IMR-90 (cell line): Measurements from ENCODE around the gene EIF6. TPM values are rescaled to one million over a fixed set of nuclear protein-coding genes. Genes with fewer than 3 reads are reported as not detected.

Experiments used
- ATAC-seq: fragments of 200-7000 bp; cut with Tn5 transposase; 2 replicates; pipeline ENCODE4 v1.9.1; 2020; ENCODE audit warnings: low read depth, mild to moderate bottlenecking, moderate library complexity
- BruUV-seq: library from RNA; stranded (reverse); fragments of 400-500 nt; replicated peaks from 2 replicates; lab custom pipeline; 2021; lab: Mats Ljungman, UMichigan
- CTCF ChIA-PET: fragments of 300-600 bp; formaldehyde crosslinking; extraction: SDS; loops from one replicate; lab custom pipeline; 2021; ENCODE audit warnings: antibody characterized with exemption; lab: Yijun Ruan, JAX
- POLR2A ChIA-PET: fragments of 300-600 bp; sonication (Branson Sonifier 250); formaldehyde crosslinking; loops from one replicate; lab custom pipeline; 2022; ENCODE audit warnings: antibody characterized with exemption; ENCODE audit not compliant: unreplicated experiment; lab: Charles Lee
- DNase-seq: peaks from one replicate; pipeline ENCODE4 v3.0.0; 2013
- H2AFZ ChIP-seq: replicated peaks from 2 replicates; pipeline ENCODE3; 2013; ENCODE audit warnings: low read length, mild to moderate bottlenecking; ENCODE audit not compliant: poor library complexity
- H2AK5ac ChIP-seq: 2 replicates; pipeline ENCODE4 v1.6.1; 2013; ENCODE audit warnings: low read depth, low read length, inconsistent platforms
- H2AK9ac ChIP-seq: replicated peaks from 2 replicates; pipeline ENCODE3; 2013; ENCODE audit warnings: mild to moderate bottlenecking, low read depth, low read length, moderate library complexity; ENCODE audit not compliant: poor library complexity
- H2BK120ac ChIP-seq: 2 replicates; pipeline ENCODE4 v1.6.1; 2013; ENCODE audit warnings: low read depth, low read length, inconsistent platforms
- H2BK15ac ChIP-seq: 3 replicates; pipeline ENCODE4 v1.6.1; 2013; ENCODE audit warnings: low read depth, low read length, inconsistent platforms
- H2BK20ac ChIP-seq: 2 replicates; pipeline ENCODE4 v1.6.1; 2013; ENCODE audit warnings: low read depth, mild to moderate bottlenecking, inconsistent platforms, low read length, moderate library complexity
- H2BK5ac ChIP-seq: 2 replicates; pipeline ENCODE4 v1.6.1; 2013; ENCODE audit warnings: mild to moderate bottlenecking, low read depth, low read length, inconsistent platforms; ENCODE audit not compliant: poor library complexity, severe bottlenecking
- H3K14ac ChIP-seq: replicated peaks from 2 replicates; pipeline ENCODE4 v1.6.1; 2013; ENCODE audit warnings: low read depth, low read length, inconsistent platforms
- H3K18ac ChIP-seq: 2 replicates; pipeline ENCODE4 v1.6.1; 2013; ENCODE audit warnings: low read depth, low read length, control low read depth
- H3K23ac ChIP-seq: 2 replicates; pipeline ENCODE4 v1.6.1; 2013; ENCODE audit warnings: low read depth, low read length, inconsistent platforms
- H3K27ac ChIP-seq: 2 replicates; pipeline ENCODE4 v1.5.1; 2013; ENCODE audit warnings: mild to moderate bottlenecking, control low read depth, low read length; ENCODE audit not compliant: insufficient read depth
- H3K27me3 ChIP-seq: 2 replicates; pipeline ENCODE4 v1.6.1; 2013; ENCODE audit warnings: low read length; ENCODE audit not compliant: control insufficient read depth, insufficient read depth
- H3K36me3 ChIP-seq: 2 replicates; pipeline ENCODE4 v1.6.1; 2013; ENCODE audit warnings: low read length, mixed read lengths; ENCODE audit not compliant: control insufficient read depth, insufficient read depth
- H3K4ac ChIP-seq: 2 replicates; pipeline ENCODE4 v1.6.1; 2013; ENCODE audit warnings: low read depth, low read length, inconsistent platforms
- H3K4me1 ChIP-seq: 2 replicates; pipeline ENCODE4 v1.6.1; 2013; ENCODE audit warnings: low read length, mixed read lengths; ENCODE audit not compliant: control insufficient read depth, insufficient read depth
- H3K4me2 ChIP-seq: 2 replicates; pipeline ENCODE4 v1.6.1; 2013; ENCODE audit warnings: low read depth, mild to moderate bottlenecking, control low read depth, low read length, moderate library complexity
- H3K4me3 ChIP-seq: 2 replicates; pipeline ENCODE4 v1.5.1; 2013; ENCODE audit warnings: low read depth, mild to moderate bottlenecking, control low read depth, low read length, moderate library complexity; ENCODE audit not compliant: insufficient read depth
- H3K56ac ChIP-seq: 2 replicates; pipeline ENCODE4 v1.6.1; 2013; ENCODE audit warnings: low read length, inconsistent platforms; ENCODE audit not compliant: insufficient read depth; ENCODE audit errors: extremely low read depth
- H3K79me1 ChIP-seq, 2 experiments: 2 replicates each; pipeline ENCODE4 v1.6.1; 2013; ENCODE audit warnings: low read length in 2 of 2, inconsistent platforms in 1 of 2, low read depth in 1 of 2
- H3K9ac ChIP-seq: 2 replicates; pipeline ENCODE4 v1.6.1; 2013; ENCODE audit warnings: low read depth, low read length, control low read depth
- H3K9me1 ChIP-seq: 2 replicates; pipeline ENCODE4 v1.6.1; 2013; ENCODE audit warnings: low read length, inconsistent platforms; ENCODE audit not compliant: insufficient read depth
- H3K9me3 ChIP-seq: 2 replicates; pipeline ENCODE4 v1.6.1; 2013; ENCODE audit warnings: low read length; ENCODE audit not compliant: control insufficient read depth, insufficient read depth
- H4K20me1 ChIP-seq: 2 replicates; pipeline ENCODE4 v1.6.1; 2013; ENCODE audit warnings: low read length, inconsistent platforms; ENCODE audit not compliant: insufficient read depth
- H4K5ac ChIP-seq: 2 replicates; pipeline ENCODE4 v1.6.1; 2013; ENCODE audit warnings: mild to moderate bottlenecking, low read depth, low read length, control low read depth
- H4K8ac ChIP-seq, 2 experiments: 2 replicates each; pipeline ENCODE4 v1.6.1; 2013; ENCODE audit warnings: low read depth in 2 of 2, low read length in 2 of 2, control low read depth in 1 of 2, inconsistent platforms in 1 of 2
- H4K91ac ChIP-seq: 2 replicates; pipeline ENCODE4 v1.6.1; 2013; ENCODE audit warnings: low read depth, low read length, inconsistent platforms; ENCODE audit not compliant: insufficient read depth
- BHLHE40 ChIP-seq: fragments of 150-350 bp; IDR thresholded peaks from 2 replicates; pipeline ENCODE4 v1.6.1; 2016; ENCODE audit warnings: mild to moderate bottlenecking, low read depth, low read length
- CEBPB ChIP-seq: IDR thresholded peaks from 2 replicates; pipeline ENCODE4 v1.6.1; 2012; ENCODE audit warnings: low read depth, low read length, improper control_type of control experiment
- CHD1 ChIP-seq: IDR thresholded peaks from 2 replicates; pipeline ENCODE4 v1.6.1; 2012; ENCODE audit warnings: low read depth, low read length, improper control_type of control experiment
- FOS ChIP-seq: fragments of 150-350 bp; IDR thresholded peaks from 2 replicates; pipeline ENCODE4 v1.6.1; 2016; ENCODE audit warnings: low read depth, low read length
- MAFK ChIP-seq: IDR thresholded peaks from 2 replicates; pipeline ENCODE4 v1.6.1; 2012; ENCODE audit warnings: low read depth, low read length, improper control_type of control experiment
- MAZ ChIP-seq: IDR thresholded peaks from 2 replicates; pipeline ENCODE4 v1.6.1; 2012; ENCODE audit warnings: low read depth, mild to moderate bottlenecking, low read length, improper control_type of control experiment, moderate library complexity, borderline replicate concordance
- MXI1 ChIP-seq: IDR thresholded peaks from 2 replicates; pipeline ENCODE4 v1.6.1; 2012; ENCODE audit warnings: low read depth, mild to moderate bottlenecking, low read length, moderate library complexity, borderline replicate concordance
- NFE2L2 ChIP-seq: fragments of 150-350 bp; IDR thresholded peaks from 2 replicates; pipeline ENCODE4 v1.6.1; 2016; ENCODE audit warnings: low read depth, mild to moderate bottlenecking, low read length
- POLR2A ChIP-seq: IDR thresholded peaks from 2 replicates; pipeline ENCODE4 v1.6.1; 2012; ENCODE audit warnings: mild to moderate bottlenecking, low read depth, low read length
- RAD21 ChIP-seq: IDR thresholded peaks from 2 replicates; pipeline ENCODE4 v1.6.1; 2012; ENCODE audit warnings: low read length, improper control_type of control experiment
- RCOR1 ChIP-seq: IDR thresholded peaks from 2 replicates; pipeline ENCODE4 v1.6.1; 2012; ENCODE audit warnings: mild to moderate bottlenecking, low read length, improper control_type of control experiment; ENCODE audit not compliant: insufficient replicate concordance
- RFX5 ChIP-seq: IDR thresholded peaks from 2 replicates; pipeline ENCODE4 v1.8.0; 2012; ENCODE audit warnings: low read depth, mild to moderate bottlenecking, low read length, moderate library complexity
- SMC3 ChIP-seq: fragments of 150-350 bp; IDR thresholded peaks from 2 replicates; pipeline ENCODE4 v1.6.1; 2016; ENCODE audit warnings: low read depth, mild to moderate bottlenecking, antibody characterized with exemption, low read length, moderate library complexity
- WGBS, 2 experiments: methylation state at CpG; one replicate each; pipeline versions ENCODE4 v1.1.5 to v1.1.7; 2013; ENCODE audit warnings: missing lambda C conversion rate in 2 of 2; ENCODE audit not compliant: insufficient read length in 1 of 2; ENCODE audit errors: extremely low coverage in 2 of 2; 5-methylcytosine and 5-hydroxymethylcytosine counted together
- dilution Hi-C: fragments of 300-500 bp; cut with HindIII; formaldehyde crosslinking; loops from one replicate; pipeline ENCODE4 v1.14.3; 2018; ENCODE audit warnings: low sequenced_read_pairs; ENCODE audit not compliant: unreplicated experiment
- in situ Hi-C: fragments of 300-500 bp; cut with MboI; formaldehyde crosslinking; loops from 3 replicates; pipeline ENCODE4 v1.14.3; 2019; ENCODE audit warnings: low sequenced_read_pairs, inconsistent platforms, mixed read lengths
- intact Hi-C: fragments of 100-400 bp; cut with micrococcal nuclease; formaldehyde crosslinking; loops from 2 replicates; pipeline ENCODE4 v1.10.0; 2022
- polyA plus RNA-seq, 3 experiments: library from polyadenylated mRNA; depleted of rRNA; stranded (reverse); fragments of >200 nt; gene quantifications; 2 replicates each; pipeline ENCODE4 v1.2.3, GENCODE V29; 2012; ENCODE audit warnings: low replicate concordance in 1 of 3
- total RNA-seq: library from RNA; depleted of rRNA; stranded (reverse); fragments of >200 nt; gene quantifications from 2 replicates; pipeline ENCODE4 v1.2.3, GENCODE V29; 2012
- TF ChIP-seq, protein P1 (sequence below): conservative IDR thresholded peaks from 2 replicates; pipeline ENCODE4 v1.5.1; 2012; ENCODE audit warnings: mild to moderate bottlenecking, low read depth, low read length, improper control_type of control experiment
- TF ChIP-seq, protein P2 (sequence below): fragments of 150-350 bp; IDR thresholded peaks from 2 replicates; pipeline ENCODE4 v1.6.1; 2016; ENCODE audit warnings: low read depth, mild to moderate bottlenecking, low read length, moderate library complexity, borderline replicate concordance
- TF ChIP-seq, protein P3 (sequence below): fragments of 150-350 bp; IDR thresholded peaks from 2 replicates; pipeline ENCODE4 v1.6.1; 2017; ENCODE audit warnings: mild to moderate bottlenecking, antibody characterized with exemption, low read length, low read depth

Gene EIF6
- total and polyA plus RNA-seq, 2 of the 4 experiments (the other 2 are of a cell fraction) = 215 to 227 TPM

DNA sequence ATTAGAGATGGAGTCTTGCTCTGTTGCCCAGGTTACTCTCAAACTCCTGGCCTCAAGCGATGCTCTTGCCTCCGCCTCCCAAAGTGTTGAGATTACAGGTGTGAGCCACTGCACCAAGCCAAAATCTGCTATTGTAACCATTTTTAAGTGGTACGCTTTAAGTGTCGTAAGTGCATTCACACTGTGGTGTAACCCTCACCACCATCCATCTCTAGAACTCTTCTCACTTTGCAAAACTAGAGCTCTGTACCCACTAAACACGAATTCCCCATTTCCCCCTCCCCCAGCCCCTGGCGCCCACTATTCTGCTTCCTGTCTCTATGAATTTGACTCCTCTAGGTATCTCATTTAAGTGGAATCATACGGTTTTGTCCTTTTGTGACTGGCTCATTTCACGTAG is 10.5 kb upstream of the EIF6 start:
- Histone ChIP-seq H3K23ac (no peak overlapping the region), H3K9me3 (no peaks in the 10 kb centered on the region), H3K9ac (no peak overlapping the region), H3K79me1 (no peaks in the 10 kb centered on the region), H3K4me1 (peaks cover 1% of the 10 kb centered on the region; the same call in 1 of the 2 replicates), H4K5ac (no peak overlapping the region), H3K27ac (no peak overlapping the region), H3K27me3 (peaks cover 2% of the 10 kb centered on the region), H3K56ac (no peak overlapping the region), H3K36me3 (no peaks in the 10 kb centered on the region), H3K4me2 (no peak overlapping the region), H4K91ac (no peak overlapping the region), H3K4me3 (no peak overlapping the region), H3K18ac (no peak overlapping the region), H3K4ac (no peak overlapping the region), H2AK9ac (no peak overlapping the region), H3K14ac (no peak overlapping the region), H2AFZ (no peak overlapping the region), H2BK15ac (no peak overlapping the region), H3K9me1 (0 out of 2 replicates have a peak, but pooled peaks cover 4% of the 10 kb centered on the region), H2BK120ac (no peak overlapping the region), H2AK5ac (no peak overlapping the region), H4K8ac (no peak overlapping the region), H2BK20ac (no peak overlapping the region), H2BK5ac (no peak overlapping the region), H4K20me1 (no peaks in the 10 kb centered on the region)
- 91% methylated on average over 5 of the region's 8 CpGs; no CpG with 5 or more reads in 1 of the 2 experiments for WGBS, 2 experiments
- no peak for TF ChIP-seq CHD1
- TF ChIP-seq CEBPB = no peak
- TF ChIP-seq MXI1 = no peak
- no peak for TF ChIP-seq NFE2L2
- TF ChIP-seq FOS = no peak
- no peak for TF ChIP-seq RAD21
- TF ChIP-seq MAFK = no peak
- TF ChIP-seq, protein P1, sequence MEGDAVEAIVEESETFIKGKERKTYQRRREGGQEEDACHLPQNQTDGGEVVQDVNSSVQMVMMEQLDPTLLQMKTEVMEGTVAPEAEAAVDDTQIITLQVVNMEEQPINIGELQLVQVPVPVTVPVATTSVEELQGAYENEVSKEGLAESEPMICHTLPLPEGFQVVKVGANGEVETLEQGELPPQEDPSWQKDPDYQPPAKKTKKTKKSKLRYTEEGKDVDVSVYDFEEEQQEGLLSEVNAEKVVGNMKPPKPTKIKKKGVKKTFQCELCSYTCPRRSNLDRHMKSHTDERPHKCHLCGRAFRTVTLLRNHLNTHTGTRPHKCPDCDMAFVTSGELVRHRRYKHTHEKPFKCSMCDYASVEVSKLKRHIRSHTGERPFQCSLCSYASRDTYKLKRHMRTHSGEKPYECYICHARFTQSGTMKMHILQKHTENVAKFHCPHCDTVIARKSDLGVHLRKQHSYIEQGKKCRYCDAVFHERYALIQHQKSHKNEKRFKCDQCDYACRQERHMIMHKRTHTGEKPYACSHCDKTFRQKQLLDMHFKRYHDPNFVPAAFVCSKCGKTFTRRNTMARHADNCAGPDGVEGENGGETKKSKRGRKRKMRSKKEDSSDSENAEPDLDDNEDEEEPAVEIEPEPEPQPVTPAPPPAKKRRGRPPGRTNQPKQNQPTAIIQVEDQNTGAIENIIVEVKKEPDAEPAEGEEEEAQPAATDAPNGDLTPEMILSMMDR = no peak
- no peak for TF ChIP-seq RFX5
- no peak for TF ChIP-seq MAZ
- TF ChIP-seq, protein P2, sequence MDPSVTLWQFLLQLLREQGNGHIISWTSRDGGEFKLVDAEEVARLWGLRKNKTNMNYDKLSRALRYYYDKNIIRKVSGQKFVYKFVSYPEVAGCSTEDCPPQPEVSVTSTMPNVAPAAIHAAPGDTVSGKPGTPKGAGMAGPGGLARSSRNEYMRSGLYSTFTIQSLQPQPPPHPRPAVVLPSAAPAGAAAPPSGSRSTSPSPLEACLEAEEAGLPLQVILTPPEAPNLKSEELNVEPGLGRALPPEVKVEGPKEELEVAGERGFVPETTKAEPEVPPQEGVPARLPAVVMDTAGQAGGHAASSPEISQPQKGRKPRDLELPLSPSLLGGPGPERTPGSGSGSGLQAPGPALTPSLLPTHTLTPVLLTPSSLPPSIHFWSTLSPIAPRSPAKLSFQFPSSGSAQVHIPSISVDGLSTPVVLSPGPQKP = no peak
- no peak for TF ChIP-seq BHLHE40
- no peak for TF ChIP-seq RCOR1
- no peak for TF ChIP-seq SMC3
- TF ChIP-seq POLR2A = no peak
- TF ChIP-seq, protein P3, sequence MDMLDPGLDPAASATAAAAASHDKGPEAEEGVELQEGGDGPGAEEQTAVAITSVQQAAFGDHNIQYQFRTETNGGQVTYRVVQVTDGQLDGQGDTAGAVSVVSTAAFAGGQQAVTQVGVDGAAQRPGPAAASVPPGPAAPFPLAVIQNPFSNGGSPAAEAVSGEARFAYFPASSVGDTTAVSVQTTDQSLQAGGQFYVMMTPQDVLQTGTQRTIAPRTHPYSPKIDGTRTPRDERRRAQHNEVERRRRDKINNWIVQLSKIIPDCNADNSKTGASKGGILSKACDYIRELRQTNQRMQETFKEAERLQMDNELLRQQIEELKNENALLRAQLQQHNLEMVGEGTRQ = no peak
- ChIA-PET CTCF (no interaction called here), POLR2A (no interaction called here)
- in situ Hi-C loops = no loop called here
- ATAC-seq (no peak), DNase-seq (no peak)
- BruUV-seq = no TSS peak
- intact Hi-C loops = no loop called here
- dilution Hi-C loops = no loop called here
